Fibroblast of mammary gland (primary cell): ENCODE data around the gene UBE2S.
A peak's percentile ranks its signal among the peaks of the same experiment; 100 is the strongest.

ENCODE experiments used
- DNase-seq: peaks from one replicate; pipeline ENCODE4 v3.0.0-alpha.2; 2010; ENCODE audit warnings: low read depth
- H3K4me3 ChIP-seq: 2 replicates; pipeline ENCODE4 v1.5.1; 2011; ENCODE audit warnings: low read depth, mild to moderate bottlenecking, low read length, moderate library complexity; ENCODE audit not compliant: control insufficient read depth
- TF ChIP-seq, protein P1 (sequence below): conservative IDR thresholded peaks from 2 replicates; pipeline ENCODE4 v1.5.1; 2011; ENCODE audit warnings: low read depth, low read length, inconsistent platforms; ENCODE audit not compliant: control insufficient read depth, insufficient read depth

The UBE2S gene

GRCh38 chr19:55373993-55374757 lies 33.4 kb downstream of the UBE2S start:
- DNase-seq = peak; percentile 44
- no peak overlapping the region for H3K4me3 ChIP-seq
- TF ChIP-seq, protein P1, sequence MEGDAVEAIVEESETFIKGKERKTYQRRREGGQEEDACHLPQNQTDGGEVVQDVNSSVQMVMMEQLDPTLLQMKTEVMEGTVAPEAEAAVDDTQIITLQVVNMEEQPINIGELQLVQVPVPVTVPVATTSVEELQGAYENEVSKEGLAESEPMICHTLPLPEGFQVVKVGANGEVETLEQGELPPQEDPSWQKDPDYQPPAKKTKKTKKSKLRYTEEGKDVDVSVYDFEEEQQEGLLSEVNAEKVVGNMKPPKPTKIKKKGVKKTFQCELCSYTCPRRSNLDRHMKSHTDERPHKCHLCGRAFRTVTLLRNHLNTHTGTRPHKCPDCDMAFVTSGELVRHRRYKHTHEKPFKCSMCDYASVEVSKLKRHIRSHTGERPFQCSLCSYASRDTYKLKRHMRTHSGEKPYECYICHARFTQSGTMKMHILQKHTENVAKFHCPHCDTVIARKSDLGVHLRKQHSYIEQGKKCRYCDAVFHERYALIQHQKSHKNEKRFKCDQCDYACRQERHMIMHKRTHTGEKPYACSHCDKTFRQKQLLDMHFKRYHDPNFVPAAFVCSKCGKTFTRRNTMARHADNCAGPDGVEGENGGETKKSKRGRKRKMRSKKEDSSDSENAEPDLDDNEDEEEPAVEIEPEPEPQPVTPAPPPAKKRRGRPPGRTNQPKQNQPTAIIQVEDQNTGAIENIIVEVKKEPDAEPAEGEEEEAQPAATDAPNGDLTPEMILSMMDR = no peak

DNA sequence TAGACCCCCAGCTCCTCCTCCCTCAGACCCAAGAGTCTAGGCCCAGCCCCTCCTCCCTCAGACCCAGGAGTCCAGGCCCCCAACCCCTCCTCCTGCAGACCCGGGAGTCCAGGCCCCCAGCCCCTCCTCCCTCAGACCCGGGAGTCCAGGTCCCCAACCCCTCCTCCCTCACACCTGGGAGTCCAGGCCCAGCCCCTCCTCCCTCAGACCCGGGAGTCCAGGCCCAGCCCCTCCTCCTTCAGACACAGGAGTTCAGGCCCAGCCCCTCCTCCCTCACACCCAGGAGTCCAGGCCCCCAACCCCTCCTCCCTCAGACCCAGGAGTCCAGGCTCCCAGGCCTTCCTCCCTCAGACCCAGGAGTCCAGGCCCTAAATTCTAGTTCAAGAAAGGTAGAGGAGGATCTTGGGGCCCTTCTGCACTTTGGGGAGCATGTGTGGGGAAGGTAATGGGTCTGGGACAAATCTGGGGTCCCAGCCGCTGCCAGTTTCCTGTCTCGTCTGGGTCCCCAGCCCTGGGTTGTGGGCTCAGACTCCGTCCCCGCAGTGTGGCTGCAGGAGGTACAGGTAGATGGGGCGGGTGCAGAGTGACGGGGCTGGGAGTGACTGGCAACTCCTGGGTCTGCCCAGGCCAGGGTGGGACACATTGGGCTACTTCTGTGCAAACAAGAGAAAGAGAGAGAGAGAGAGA lies 34.1 kb downstream of the UBE2S start:
- H3K4me3 ChIP-seq = no peak overlapping the region
- TF ChIP-seq, protein P1 = no peak
- DNase-seq = no peak

- no peak overlapping the region for H3K4me3 ChIP-seq
- TF ChIP-seq, protein P1 = no peak
- peak; percentile 41 for DNase-seq
Measured at GRCh38 chr19:55372316-55373081, 35.1 kb downstream of the UBE2S start.

DNA sequence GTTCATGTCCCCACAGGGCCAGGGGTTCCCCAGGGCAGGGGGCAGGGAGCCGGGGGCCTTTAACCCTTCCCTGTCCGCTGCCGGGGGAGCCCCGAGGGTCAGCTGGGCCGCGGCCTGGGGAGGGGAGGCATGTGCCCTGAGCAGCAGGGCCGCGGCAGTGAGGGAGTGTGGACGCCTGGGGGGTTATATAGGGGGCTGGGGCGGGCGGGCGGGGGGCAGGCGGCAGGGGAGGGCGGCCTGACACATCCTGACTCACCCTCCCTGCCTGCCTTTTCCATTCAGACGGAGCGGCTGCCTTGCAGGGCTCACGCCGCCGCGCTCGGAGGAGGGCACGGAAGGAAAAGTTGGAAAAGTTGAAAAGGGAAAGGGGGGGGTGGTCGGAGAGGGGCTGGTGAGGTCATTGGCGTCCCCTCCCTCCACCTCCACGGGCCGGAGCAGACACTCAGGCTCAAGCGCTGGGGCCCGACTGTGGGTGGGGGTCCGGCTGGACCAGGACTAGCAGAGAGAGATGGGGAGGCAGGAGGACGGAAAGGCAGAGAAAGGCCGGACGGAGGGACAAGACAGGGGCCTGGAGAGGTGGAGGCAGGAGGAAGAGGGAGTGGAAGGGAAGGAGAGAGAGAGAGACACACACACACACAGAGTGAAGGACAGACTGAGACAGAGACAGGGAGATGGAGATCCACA lies 37.1 kb downstream of the UBE2S start, which contains the start of gene IL11:
Gene IL11, minus strand, starts transcription at position 159 of the 684 bp plus-strand sequence. Its CDS starts 153 bp downstream, at position 6.
- peak within 1 kb of the TSS; percentile 59 for H3K4me3 ChIP-seq
- peak; percentile 51 for DNase-seq
- TF ChIP-seq, protein P1 = no peak

DNA sequence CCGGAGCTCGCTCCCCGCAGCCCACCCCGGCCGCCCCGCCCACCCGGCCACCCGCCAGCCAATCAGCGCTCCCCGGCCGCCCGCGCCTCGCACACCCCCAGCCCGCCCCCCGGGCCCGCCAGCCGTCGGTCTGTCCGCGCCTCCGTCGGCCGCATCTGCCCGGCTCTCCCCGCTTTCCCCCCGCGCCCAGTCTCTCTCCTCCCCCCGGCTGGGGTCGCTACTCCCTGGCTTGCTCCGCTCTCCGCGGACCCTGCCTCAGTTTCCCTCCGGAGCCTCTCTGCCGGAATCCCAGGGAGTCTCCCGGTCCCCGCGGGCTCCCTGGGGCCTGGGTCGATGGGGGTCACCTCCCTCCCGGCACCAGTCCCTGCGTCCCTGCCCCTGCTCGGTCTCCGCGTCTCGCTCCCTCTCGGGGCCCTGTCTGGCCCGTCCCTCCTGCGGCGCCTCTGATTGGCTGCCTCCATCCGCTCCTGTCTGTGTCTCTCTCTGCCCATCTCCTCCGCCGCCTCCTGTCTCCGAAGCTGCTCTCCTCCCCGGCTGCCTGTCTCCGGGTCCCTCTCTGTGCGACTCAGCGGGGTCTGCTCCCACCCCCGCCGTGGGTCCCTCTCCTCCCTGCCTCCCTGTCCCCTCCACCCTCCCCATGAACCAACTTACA lies 37.8 kb downstream of the UBE2S start:
- H3K4me3 ChIP-seq = peak overlapping the region; percentile 59
- TF ChIP-seq, protein P1 = no peak
- DNase-seq = peak; percentile 62
